22Rv1 (cell line): ENCODE measurements around the gene ABCB10.
"Not testable (repeated sequence)": the region's sequence is repeated elsewhere in the genome, so short reads cannot be mapped to it uniquely, and the experiment has no call there.

Experiments used
- H3K27ac ChIP-seq: fragments of 450-650 bp; 2 replicates; pipeline ENCODE4 v1.5.1; 2017
- ZFX ChIP-seq: fragments of 450-650 bp; IDR thresholded peaks from 2 replicates; pipeline ENCODE4 v1.6.1; 2017; ENCODE audit warnings: antibody characterized with exemption, borderline replicate concordance
- TF ChIP-seq, protein P1 (sequence below): fragments of 450-650 bp; IDR thresholded peaks from 2 replicates; pipeline ENCODE4 v1.5.1; 2017; ENCODE audit warnings: mild to moderate bottlenecking

The ABCB10 gene

DNA sequence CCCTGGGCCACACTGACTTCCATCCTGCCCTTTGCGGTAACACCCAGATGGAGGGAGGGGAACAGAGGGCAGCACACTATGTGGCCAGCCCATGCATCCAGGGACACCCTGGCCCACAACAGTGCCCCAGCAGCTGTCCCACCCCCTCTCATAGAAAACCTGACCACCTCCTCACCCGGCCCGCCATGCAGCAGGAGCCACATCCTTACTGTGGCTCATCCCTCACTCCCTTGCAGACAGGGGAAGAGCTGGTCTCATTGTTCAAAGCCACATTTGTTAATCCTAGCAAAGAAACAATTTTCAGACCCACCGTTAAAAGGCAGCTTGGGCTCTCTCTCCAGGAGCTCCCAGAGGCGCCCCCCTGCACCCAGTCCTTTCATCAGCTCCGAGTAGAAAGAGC lies 27.2 kb downstream of the ABCB10 start:
- H3K27ac ChIP-seq, result no peak overlapping the region
- TF ChIP-seq ZFX, result no peak
- TF ChIP-seq, protein P1, sequence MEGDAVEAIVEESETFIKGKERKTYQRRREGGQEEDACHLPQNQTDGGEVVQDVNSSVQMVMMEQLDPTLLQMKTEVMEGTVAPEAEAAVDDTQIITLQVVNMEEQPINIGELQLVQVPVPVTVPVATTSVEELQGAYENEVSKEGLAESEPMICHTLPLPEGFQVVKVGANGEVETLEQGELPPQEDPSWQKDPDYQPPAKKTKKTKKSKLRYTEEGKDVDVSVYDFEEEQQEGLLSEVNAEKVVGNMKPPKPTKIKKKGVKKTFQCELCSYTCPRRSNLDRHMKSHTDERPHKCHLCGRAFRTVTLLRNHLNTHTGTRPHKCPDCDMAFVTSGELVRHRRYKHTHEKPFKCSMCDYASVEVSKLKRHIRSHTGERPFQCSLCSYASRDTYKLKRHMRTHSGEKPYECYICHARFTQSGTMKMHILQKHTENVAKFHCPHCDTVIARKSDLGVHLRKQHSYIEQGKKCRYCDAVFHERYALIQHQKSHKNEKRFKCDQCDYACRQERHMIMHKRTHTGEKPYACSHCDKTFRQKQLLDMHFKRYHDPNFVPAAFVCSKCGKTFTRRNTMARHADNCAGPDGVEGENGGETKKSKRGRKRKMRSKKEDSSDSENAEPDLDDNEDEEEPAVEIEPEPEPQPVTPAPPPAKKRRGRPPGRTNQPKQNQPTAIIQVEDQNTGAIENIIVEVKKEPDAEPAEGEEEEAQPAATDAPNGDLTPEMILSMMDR, result no peak

DNA sequence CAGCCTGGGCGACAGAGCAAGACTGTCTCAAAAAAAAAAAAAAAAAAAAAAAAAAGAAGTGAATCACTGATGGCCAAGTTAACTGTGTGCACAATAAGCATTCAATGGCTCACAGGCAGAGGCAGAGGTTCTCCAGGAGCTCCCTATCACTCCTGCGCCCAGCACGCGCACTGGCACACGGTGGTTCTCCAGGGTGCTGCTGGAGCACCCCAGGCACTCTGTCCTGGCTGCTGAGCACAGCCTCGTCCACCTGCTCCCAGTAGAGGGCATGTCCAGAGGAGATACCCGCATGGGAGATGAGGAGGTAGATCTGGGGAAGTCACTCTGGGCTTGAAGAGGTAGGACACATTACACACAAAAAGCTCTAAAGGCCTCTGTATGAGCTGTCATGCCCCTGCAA lies 28.9 kb downstream of the ABCB10 start:
- H3K27ac ChIP-seq, result no peak overlapping the region
- no peak for TF ChIP-seq ZFX
- TF ChIP-seq, protein P1, result no peak

DNA sequence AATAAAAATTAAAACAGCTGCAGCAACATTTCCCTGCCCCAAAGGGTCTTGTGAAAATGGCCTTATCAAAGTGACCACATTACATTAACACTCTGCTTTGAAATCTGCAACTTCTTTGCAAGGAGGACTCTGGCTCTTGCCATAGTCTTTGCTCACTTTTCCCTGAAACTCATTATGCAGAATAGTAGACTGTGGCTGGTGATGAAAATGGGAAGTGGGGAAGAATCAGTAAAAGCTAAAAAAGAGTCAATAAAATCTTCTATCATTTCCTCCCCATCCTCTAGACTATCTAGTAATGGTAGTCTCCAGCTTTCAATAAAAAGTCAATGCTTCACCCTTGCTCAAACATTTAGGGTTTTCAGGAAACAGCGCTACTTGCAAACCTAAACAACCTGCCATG lies 31.8 kb downstream of the ABCB10 start:
- no peak for TF ChIP-seq ZFX
- TF ChIP-seq, protein P1, result no peak
- H3K27ac ChIP-seq, result no peak overlapping the region

DNA sequence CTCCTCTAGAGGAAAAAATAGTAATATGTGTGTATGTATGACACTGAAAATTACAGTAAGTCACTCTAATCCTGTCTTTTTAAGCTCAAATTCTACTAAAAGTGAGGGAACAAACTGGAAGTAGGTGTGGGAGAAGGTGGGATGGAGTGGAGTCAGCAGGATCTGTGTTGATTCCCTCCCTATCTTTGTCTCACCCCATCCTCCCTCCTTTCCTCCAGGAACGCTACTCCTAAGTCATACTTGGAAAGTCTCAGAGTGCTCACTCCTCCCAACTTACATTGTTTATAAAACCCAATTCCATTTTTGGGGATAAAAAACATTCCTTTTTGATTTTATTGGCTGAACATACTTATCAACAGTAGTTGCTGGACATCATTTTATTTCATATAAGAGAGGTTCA lies 35.5 kb downstream of the ABCB10 start:
- no peak overlapping the region for H3K27ac ChIP-seq
- TF ChIP-seq, protein P1, result no peak
- no peak for TF ChIP-seq ZFX

DNA sequence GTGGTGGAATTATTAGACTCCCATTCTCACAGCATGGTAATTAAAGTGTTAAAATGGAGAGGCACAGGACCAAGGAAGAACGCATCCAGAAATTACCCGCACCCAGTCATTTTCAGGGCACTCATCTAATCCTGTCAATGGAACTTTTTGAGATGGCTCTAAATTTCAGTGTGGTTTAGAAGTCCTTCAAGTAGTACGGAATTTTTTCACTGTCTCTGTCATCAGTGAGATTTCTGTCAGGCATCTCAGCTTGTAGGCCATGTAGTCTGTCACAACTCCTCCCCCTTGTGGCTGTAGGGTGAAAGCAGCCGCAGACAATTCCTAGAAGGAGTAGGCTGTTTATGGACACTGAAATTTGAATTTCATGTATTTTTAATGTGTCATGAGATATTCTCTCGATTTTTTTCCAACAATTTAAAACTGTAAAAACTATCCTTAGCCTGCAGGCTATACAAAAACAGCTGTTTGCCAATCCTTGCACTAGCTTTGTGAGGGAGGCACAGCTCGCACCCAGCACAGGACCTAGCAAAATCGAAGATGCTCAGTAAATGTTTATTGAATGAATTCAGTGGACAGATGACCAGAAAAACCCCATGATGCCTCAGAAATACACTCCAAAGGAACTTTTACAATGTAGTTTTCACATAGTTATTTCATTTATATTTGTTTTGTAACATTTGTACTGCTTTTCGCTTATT lies 43.8 kb downstream of the ABCB10 start:
- no peak for TF ChIP-seq ZFX
- TF ChIP-seq, protein P1, result peak; percentile 97
- no peak overlapping the region for H3K27ac ChIP-seq

DNA sequence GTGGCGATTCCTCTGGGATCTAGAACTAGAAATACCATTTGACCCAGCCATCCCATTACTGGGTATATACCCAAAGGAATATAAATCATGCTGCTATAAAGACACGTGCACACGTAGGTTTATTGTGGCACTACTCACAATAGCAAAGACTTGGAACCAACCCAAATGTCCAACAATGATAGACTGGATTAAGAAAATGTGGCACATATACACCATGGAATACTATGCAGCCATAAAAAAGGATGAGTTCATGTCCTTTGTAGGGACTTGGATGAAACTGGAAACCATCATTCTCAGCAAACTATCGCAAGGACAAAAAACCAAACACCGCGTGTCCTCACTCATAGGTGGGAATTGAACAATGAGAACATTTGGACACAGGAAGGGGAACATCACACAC lies 46.9 kb downstream of the ABCB10 start:
- not testable (repeated sequence) for H3K27ac ChIP-seq

DNA sequence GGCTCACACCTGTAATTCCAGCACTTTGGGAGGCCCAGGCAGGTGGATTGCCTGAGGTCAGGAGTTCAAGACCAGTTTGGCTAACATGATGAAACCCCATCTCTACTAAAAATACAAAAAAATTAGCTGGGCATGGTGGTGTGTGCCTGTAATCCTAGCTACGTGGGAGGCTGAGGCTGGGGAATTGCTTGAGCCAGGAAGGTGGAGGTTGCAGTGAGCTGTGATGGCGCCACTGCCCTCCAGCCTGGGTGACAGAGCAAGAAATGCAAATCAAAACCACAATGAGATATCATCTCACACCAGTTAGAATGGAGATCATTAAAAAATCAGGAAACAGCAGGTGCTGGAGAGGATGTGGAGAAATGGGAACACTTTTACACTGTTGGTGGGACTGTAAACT lies 47.3 kb downstream of the ABCB10 start:
- not testable (repeated sequence) for H3K27ac ChIP-seq

DNA sequence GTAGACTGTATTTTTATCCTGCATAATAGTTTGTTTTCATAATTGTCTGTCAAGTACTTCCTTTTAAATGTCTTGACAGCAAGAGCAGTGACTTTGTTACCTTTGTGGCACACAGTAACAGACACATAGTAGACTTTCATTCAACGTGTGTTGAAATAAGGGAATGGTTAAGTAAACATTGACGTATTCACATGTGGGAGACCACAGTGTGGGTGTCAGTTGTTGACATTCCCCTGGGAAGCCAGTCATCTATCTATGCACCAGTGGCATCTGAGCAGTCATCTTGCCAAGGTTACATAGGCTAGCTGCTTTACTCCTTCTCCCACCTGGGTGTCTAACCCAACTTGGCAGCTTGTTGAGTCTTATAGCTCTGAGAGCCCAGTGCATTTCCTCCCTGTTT lies 48.9 kb downstream of the ABCB10 start:
- no peak for TF ChIP-seq ZFX
- TF ChIP-seq, protein P1, result no peak
- 0 out of 2 replicates have a peak overlapping the region, but pooled peaks have one; percentile 94 for H3K27ac ChIP-seq
